ENCODE data around the gene PIGC.

PIGC gene

GRCh38 chr1:172393354-172393753 is 50.5 kb downstream of the PIGC start:
- H3K9me3 Mint-ChIP-seq, result peaks cover 0 to 3% of the 10 kb centered on the region in 2 donors
- peak overlapping the region; percentile 97 for H3K27ac Mint-ChIP-seq
- peaks cover 43 to 79% of the 10 kb centered on the region in 2 donors for H3K4me1 Mint-ChIP-seq
- ATAC-seq (replicated peaks) (peak; percentile 58 to 61), DNase-seq (no peak)
- H3K36me3 Mint-ChIP-seq, result no peaks in the 10 kb centered on the region
- peak overlapping the region; percentile 77 to 79 for H3K4me3 Mint-ChIP-seq
- H3K27me3 Mint-ChIP-seq, result no peaks in the 10 kb centered on the region

- Mint-ChIP-seq H3K9me3 (peaks cover 0 to 3% of the 10 kb centered on the region in 2 donors), H3K4me3 (no peak overlapping the region), H3K27ac (peak overlapping the region; percentile 98), H3K4me1 (peaks cover 36 to 67% of the 10 kb centered on the region in 2 donors), H3K36me3 (no peaks in the 10 kb centered on the region), H3K27me3 (no peaks in the 10 kb centered on the region)
- no peak for ATAC-seq (replicated peaks)
- DNase-seq, result no peak
These were observed 51.9 kb downstream of the PIGC start for GRCh38 chr1:172391976-172392375.

Measured in stimulated activated naive B cell treated with anti-CD40 and anti-IgM and Interleukin-4, amounts not matched to agents 10 μg/mL and 1 μg/mL and 100 μg/mL, for 72 hours (primary cell).